Lung (tissue), 12 donors: ENCODE measurements around the gene TGFBR1. TPM values are rescaled to one million over a fixed set of nuclear protein-coding genes. Genes with fewer than 3 reads are reported as not detected.
"Not testable (repeated sequence)": the region's sequence is repeated elsewhere in the genome, so short reads cannot be mapped to it uniquely, and the experiment has no call there.

Experiments used
- ATAC-seq: fragments of 200-7000 bp; cut with Tn5 transposase; one replicate; pipeline ENCODE4 v1.9.1; 2020; ENCODE audit warnings: moderate number of reproducible peaks; ENCODE audit not compliant: insufficient read depth, low FRiP score
- DNase-seq, 3 donors: peaks; one replicate each; pipeline ENCODE4 v3.0.0-alpha.2; 2013 to 2017
- H3K27ac ChIP-seq, 2 donors: one replicate each; pipeline ENCODE4 v1.5.1; 2013; ENCODE audit warnings: mild to moderate bottlenecking in 2 of 2, moderate library complexity in 2 of 2, control low read depth in 1 of 2, inconsistent platforms in 1 of 2, low read depth in 1 of 2, low read length in 1 of 2
- H3K27me3 ChIP-seq, 3 donors: one replicate each; pipeline ENCODE4 v1.5.1; 2013; ENCODE audit warnings: low read length in 2 of 3; ENCODE audit not compliant: control insufficient read depth in 3 of 3, insufficient read depth in 3 of 3
- H3K36me3 ChIP-seq, 4 donors: one replicate each; pipeline ENCODE4 v1.5.1; 2013; ENCODE audit warnings: low read length in 4 of 4, mild to moderate bottlenecking in 1 of 4, moderate library complexity in 1 of 4; ENCODE audit not compliant: control insufficient read depth in 4 of 4, insufficient read depth in 4 of 4
- H3K4me1 ChIP-seq, 5 donors: one replicate each; pipeline ENCODE4 v1.5.1; 2013; ENCODE audit warnings: low read length in 5 of 5, mild to moderate bottlenecking in 2 of 5, moderate library complexity in 1 of 5; ENCODE audit not compliant: control insufficient read depth in 5 of 5, insufficient read depth in 5 of 5
- H3K4me3 ChIP-seq: one replicate; pipeline ENCODE4 v1.5.1; 2013; ENCODE audit warnings: mild to moderate bottlenecking, control low read depth, moderate library complexity
- H3K9ac ChIP-seq, 2 donors: one replicate each; pipeline ENCODE4 v1.5.1; 2013; ENCODE audit warnings: low read length in 2 of 2, control low read depth in 1 of 2; ENCODE audit not compliant: insufficient read depth in 1 of 2
- H3K9me3 ChIP-seq, 4 donors: one replicate each; pipeline ENCODE4 v1.5.1; 2013; ENCODE audit warnings: low read length in 3 of 4, mild to moderate bottlenecking in 1 of 4, moderate library complexity in 1 of 4; ENCODE audit not compliant: control insufficient read depth in 4 of 4, insufficient read depth in 3 of 4
- CTCF ChIP-seq: IDR thresholded peaks from 2 replicates; pipeline ENCODE4 v1.5.1; 2012; ENCODE audit warnings: mild to moderate bottlenecking; ENCODE audit errors: control extremely low read depth, extremely low read depth
- WGBS, 2 donors: extraction: QIAGEN DNeasy Blood & Tissue Kit; methylation state at CpG; one replicate each; pipeline ENCODE4 v1.1.7; 2013; 5-methylcytosine and 5-hydroxymethylcytosine counted together
- polyA plus RNA-seq, 2 donors: library from polyadenylated mRNA; stranded (reverse); fragments of 200-250 nt; gene quantifications; one replicate each; pipeline ENCODE4 v1.2.1, GENCODE V29; 2013
- total RNA-seq, 2 donors: library from RNA; depleted of rRNA in 1 of 2; stranded (reverse); fragments of >200 nt in 1 of 2; gene quantifications; one replicate each; pipeline ENCODE4 v1.2.1, GENCODE V29; 2014 to 2021
- donor health status: control.
- donor health status: control.
- donor health status: Bipolar disorder and iron deficiency.
- donor health status: healthy.
- donor health status: DM: yes; HTN: yes; CAD: no.

Gene TGFBR1
- total and polyA plus RNA-seq, 4 donors = 14.2 to 73.2 (median 28.9) TPM

DNA sequence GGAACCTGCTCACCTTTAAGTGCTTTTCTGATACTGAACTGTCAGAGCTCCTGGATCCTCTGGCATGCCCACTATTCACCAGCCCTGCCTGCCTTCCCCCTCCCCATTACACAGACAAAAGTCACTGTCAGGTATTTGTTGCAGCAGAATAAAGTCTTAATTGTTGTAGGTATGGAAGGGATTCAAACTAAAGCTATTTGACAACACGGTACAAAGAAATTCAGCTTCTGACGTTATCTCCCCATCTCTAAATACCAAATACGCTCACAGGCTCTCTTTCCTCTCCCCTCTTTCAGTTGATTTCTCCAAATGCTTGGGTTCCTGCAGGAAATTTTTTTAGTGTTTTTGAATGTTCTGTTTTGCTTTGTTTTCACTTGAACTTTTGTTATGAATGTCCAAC is 9.3 kb upstream of the TGFBR1 start:
- Histone ChIP-seq H3K27me3 (no peaks in the 10 kb centered on the region), H3K9ac (no peak overlapping the region), H3K4me3 (no peak overlapping the region), H3K4me1 (no peaks in the 10 kb centered on the region), H3K27ac (no peak overlapping the region), H3K9me3 (no peaks in the 10 kb centered on the region), H3K36me3 (no peaks in the 10 kb centered on the region)
- DNase-seq = no peak
- ATAC-seq = no peak
- no peak for TF ChIP-seq CTCF
- WGBS, 2 donors = 70 to 80% methylated on average over 3 of the region's 3 CpGs

GRCh38 chr9:99096409-99096808 is 8.5 kb upstream of the TGFBR1 start:
- Histone ChIP-seq H3K36me3 (no peaks in the 10 kb centered on the region), H3K27me3 (no peaks in the 10 kb centered on the region), H3K4me3 (no peak overlapping the region), H3K9me3 (no peaks in the 10 kb centered on the region), H3K4me1 (no peaks in the 10 kb centered on the region), H3K27ac (no peak overlapping the region), H3K9ac (no peak overlapping the region)
- no peak for TF ChIP-seq CTCF
- no peak for DNase-seq
- 86 to 95% methylated on average over 3 of the region's 3 CpGs for WGBS, 2 donors
- no peak for ATAC-seq

DNA sequence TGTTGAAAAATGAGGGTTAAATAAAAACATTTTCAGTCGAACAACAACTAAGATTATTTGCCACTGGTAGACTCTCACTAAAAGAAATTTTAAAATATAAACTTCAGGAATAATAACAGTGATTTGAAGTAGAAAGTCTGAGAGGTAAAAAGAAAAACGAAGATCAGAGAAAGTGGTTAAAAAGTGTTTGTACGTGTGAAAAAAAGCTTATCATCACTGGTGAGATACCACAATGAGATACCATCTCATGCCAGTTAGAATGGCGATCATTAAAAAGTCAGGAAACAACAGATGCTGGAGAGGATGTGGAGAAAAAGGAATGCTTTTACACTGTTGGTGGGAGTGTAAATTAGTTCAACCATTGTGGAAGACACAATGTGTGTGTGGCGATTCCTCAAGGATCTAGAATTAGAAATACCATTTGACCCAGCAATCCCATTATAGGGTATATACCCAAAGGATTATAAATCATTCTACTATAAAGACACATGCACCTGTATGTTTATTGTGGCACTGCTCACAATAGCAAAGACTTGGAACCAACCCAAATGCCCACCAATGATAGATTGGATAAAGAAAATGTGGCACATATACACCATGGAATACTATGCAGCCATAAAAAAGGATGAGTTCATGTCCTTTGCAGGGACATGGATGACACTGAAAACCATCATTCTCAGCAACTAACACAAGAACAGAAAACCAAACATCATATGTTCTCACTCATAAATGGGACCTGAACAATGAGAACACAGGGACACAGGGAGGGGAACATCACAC is 4.9 kb upstream of the TGFBR1 start:
- WGBS, 2 donors = 88 to 91% methylated on average over 5 of the region's 5 CpGs
- not testable (repeated sequence) for H3K27ac ChIP-seq, ATAC-seq, DNase-seq, H3K4me3 ChIP-seq, H3K9me3 ChIP-seq, H3K4me1 ChIP-seq, H3K36me3 ChIP-seq, H3K27me3 ChIP-seq, H3K9ac ChIP-seq

GRCh38 chr9:99101271-99101670 is 3.6 kb upstream of the TGFBR1 start:
- no peaks in the 10 kb centered on the region for H3K9me3 ChIP-seq
- no peaks in the 10 kb centered on the region for H3K27me3 ChIP-seq
- peaks cover 3 to 15% (median 4%) of the 10 kb centered on the region in 5 donors for H3K4me1 ChIP-seq
- DNase-seq (no peak), ATAC-seq (no peak)
- H3K36me3 ChIP-seq = no peaks in the 10 kb centered on the region
- no peak overlapping the region for H3K9ac ChIP-seq
- WGBS, 2 donors = 97 to 98% methylated on average over 5 of the region's 5 CpGs
- H3K4me3 ChIP-seq = no peak overlapping the region
- no peak overlapping the region for H3K27ac ChIP-seq
- no peak for TF ChIP-seq CTCF
